Activated CD8-positive, alpha-beta T cell treated with anti-CD3 and anti-CD28 coated beads, Interleukin-2, amount 10 ng/mL, durations not matched to agents 7 days and 5 days (primary cell): ENCODE data around the gene CAPN8. TPM values are rescaled to one million over a fixed set of nuclear protein-coding genes. Genes with fewer than 3 reads are reported as not detected.

Source experiments
- ATAC-seq: fragments of 150-1000 bp; cut with Tn5 transposase; one replicate; pipeline ENCODE4 v1.10.0; 2021; ENCODE audit warnings: moderate library complexity
- CTCF ChIA-PET: fragments of 350-600 bp; sonication (Branson Sonifier 250); formaldehyde crosslinking; loops from one replicate; lab custom pipeline; 2021; ENCODE audit warnings: antibody characterized with exemption; lab: Charles Lee
- POLR2A ChIA-PET: fragments of 350-600 bp; sonication (Branson Sonifier 250); formaldehyde crosslinking; loops from one replicate; lab custom pipeline; 2021; ENCODE audit warnings: antibody characterized with exemption; lab: Charles Lee
- DNase-seq: peaks from one replicate; pipeline ENCODE4 v3.0.0-alpha.2; 2020
- H3K27ac Mint-ChIP-seq: one replicate; pipeline ENCODE4 v1.8.0; 2021; ENCODE audit warnings: mild to moderate bottlenecking, mixed read lengths
- H3K27me3 Mint-ChIP-seq: one replicate; pipeline ENCODE4 v1.8.0; 2021; ENCODE audit warnings: low read depth, mixed read lengths
- H3K36me3 Mint-ChIP-seq: one replicate; pipeline ENCODE4 v1.8.0; 2021; ENCODE audit warnings: low read depth, mixed read lengths
- H3K4me1 Mint-ChIP-seq: one replicate; pipeline ENCODE4 v1.8.0; 2021; ENCODE audit warnings: low read depth, mixed read lengths
- H3K4me3 Mint-ChIP-seq: one replicate; pipeline ENCODE4 v1.8.0; 2021; ENCODE audit warnings: mild to moderate bottlenecking, mixed read lengths
- H3K9me3 Mint-ChIP-seq: one replicate; pipeline ENCODE4 v1.8.0; 2022; ENCODE audit warnings: mixed read lengths; ENCODE audit not compliant: insufficient read depth
- total RNA-seq, 2 experiments: library from RNA; stranded (reverse); gene quantifications; one replicate each; pipeline ENCODE4 v1.2.3, GENCODE V29; 2021

CAPN8 gene
- total RNA-seq, 2 experiments from 2014 or later: 0.08 TPM; not detected in 1

DNA sequence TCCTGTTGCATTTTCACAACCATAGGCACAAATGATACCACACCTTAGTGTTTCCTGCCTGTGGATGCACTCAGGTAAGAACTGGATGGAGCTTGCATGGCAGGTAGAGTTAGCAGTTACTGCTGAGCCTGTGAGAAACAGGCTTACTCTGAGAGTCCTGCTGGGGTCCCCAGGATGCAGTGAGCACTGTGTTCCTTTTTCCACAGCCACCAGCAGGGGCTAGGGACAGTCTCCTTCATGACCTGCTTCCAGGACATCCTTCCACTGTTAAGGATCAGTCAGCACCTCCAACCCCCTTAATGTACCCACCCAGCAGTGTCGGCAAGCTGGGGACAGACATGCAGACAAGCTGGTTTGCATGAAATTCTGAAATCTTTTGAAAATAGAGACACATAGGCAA lies 16.3 kb downstream of the CAPN8 start:
- DNase-seq (no peak), ATAC-seq (no peak)
- Mint-ChIP-seq H3K9me3 (no peaks in the 10 kb centered on the region), H3K27ac (no peak overlapping the region), H3K27me3 (peaks cover 3% of the 10 kb centered on the region), H3K4me1 (no peaks in the 10 kb centered on the region), H3K36me3 (no peaks in the 10 kb centered on the region), H3K4me3 (no peak overlapping the region)
- ChIA-PET POLR2A (no interaction called here), CTCF (interaction anchor here (1.1 kb wide), 1 partner anchor 21 kb away, joined by 3 read pairs; no protein-coding TSS in a partner anchor)

GRCh38 chr1:223647249-223647648 lies 18.3 kb downstream of the CAPN8 start:
- no peak for ATAC-seq
- no peak for DNase-seq
- ChIA-PET CTCF (interaction anchor here (0.5 kb wide), 1 partner anchor 699 kb away, joined by 3 read pairs; no protein-coding TSS in a partner anchor), POLR2A (interaction anchor here (0.9 kb wide), 1 partner anchor 178 kb away, joined by 3 read pairs; no protein-coding TSS in a partner anchor)
- Mint-ChIP-seq H3K4me1 (no peaks in the 10 kb centered on the region), H3K27ac (no peak overlapping the region), H3K4me3 (no peak overlapping the region), H3K27me3 (peaks cover 2% of the 10 kb centered on the region), H3K36me3 (no peaks in the 10 kb centered on the region), H3K9me3 (no peaks in the 10 kb centered on the region)

DNA sequence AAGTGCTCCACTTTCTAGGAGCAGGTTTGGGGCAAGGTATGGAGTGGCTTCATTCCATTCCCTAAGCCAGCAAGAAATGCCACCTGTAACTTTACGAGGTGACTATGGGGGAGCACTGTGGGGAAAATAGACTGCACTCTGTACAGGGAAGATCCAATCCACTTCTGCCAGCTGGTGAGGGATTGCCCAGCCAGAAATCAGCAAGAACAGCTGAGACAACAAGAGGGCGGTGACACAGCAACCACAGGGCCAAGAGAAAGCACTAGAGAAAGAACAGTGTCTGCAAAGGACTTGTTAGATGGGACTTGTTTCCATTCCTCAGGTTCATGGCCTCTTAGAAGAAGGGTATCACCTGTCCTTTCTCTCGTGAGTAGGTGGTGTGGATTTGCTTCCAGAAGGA lies 19.6 kb downstream of the CAPN8 start:
- no peak overlapping the region for H3K27ac Mint-ChIP-seq
- H3K27me3 Mint-ChIP-seq: peaks cover 5% of the 10 kb centered on the region
- no peak for ATAC-seq
- H3K4me1 Mint-ChIP-seq: no peaks in the 10 kb centered on the region
- H3K4me3 Mint-ChIP-seq: no peak overlapping the region
- H3K36me3 Mint-ChIP-seq: no peaks in the 10 kb centered on the region
- H3K9me3 Mint-ChIP-seq: peaks cover 5% of the 10 kb centered on the region
- POLR2A ChIA-PET: no interaction called here
- CTCF ChIA-PET: no interaction called here
- DNase-seq: no peak

DNA sequence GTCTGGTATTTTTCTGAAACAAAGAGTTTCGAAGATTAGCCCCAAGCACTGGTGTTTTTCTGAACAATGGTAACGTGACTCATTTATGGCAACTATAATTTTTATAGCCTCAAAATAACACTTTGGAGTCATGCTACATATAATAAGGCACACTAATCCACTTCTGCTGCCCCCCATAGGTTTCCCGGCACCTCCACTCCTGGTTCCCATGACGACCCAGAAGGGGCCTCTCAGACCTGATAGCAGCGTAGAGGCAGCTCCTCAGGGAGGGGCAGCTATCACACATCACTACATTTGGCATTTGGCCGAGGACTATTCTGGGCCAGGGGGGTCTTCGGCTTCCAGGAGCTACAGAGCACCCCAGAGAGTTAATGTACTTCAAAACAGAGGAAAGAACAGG lies 23.3 kb downstream of the CAPN8 start:
- Mint-ChIP-seq H3K36me3 (peaks cover 13% of the 10 kb centered on the region), H3K4me3 (no peak overlapping the region), H3K27me3 (peaks cover 17% of the 10 kb centered on the region), H3K4me1 (peaks cover 12% of the 10 kb centered on the region), H3K9me3 (peaks cover 18% of the 10 kb centered on the region), H3K27ac (no peak overlapping the region)
- DNase-seq (no peak), ATAC-seq (no peak)
- ChIA-PET CTCF (no interaction called here), POLR2A (no interaction called here)

DNA sequence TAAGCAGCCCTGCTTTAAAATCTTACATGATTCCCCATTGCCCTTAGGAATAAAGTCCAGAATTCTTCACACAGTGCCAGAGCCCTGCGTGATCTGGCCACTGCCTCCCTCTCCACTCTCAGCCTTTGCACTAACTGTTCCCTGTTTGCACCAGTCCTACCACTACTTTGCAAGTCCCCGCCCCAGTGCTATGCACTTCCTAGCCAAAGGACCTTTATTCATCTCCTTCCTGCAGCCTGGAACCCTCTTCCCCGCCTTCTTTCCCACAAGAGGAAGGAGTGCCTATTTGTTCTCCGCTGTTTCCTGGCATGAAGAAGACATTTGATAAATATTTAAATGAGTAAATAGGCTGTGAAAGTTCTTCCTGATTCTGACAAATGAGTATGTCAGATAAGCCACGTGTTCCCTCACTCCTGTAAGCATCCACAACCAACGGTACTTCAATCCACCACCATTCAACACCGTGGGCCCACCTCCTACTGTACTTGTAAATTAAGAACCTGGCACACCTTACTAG lies 23.9 kb downstream of the CAPN8 start:
- no peak overlapping the region for H3K27ac Mint-ChIP-seq
- H3K9me3 Mint-ChIP-seq: peaks cover 18% of the 10 kb centered on the region
- no peak for ATAC-seq
- CTCF ChIA-PET: no interaction called here
- peaks cover 17% of the 10 kb centered on the region for H3K36me3 Mint-ChIP-seq
- H3K27me3 Mint-ChIP-seq: peaks cover 23% of the 10 kb centered on the region
- no peak overlapping the region for H3K4me3 Mint-ChIP-seq
- POLR2A ChIA-PET: no interaction called here
- H3K4me1 Mint-ChIP-seq: peaks cover 12% of the 10 kb centered on the region
- DNase-seq: no peak

DNA sequence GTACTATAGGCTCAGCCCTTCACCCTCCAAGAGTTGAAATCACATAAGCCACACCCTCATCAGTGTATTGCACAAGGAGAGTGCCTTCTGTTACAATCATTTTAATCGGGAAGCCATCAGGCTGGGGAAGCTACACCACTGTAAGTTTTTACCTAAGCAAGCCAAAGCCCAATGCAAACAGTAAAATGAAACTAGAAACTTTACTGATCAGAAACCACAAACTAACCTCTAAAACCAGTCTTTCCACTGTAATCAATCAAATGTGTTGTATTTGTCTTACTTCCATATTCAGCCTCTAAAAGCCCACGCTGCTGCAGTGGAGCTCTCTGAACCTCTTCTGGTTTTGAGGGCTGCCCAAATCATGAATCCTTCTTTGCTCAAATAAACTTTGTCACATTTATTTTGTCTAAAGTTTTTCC lies 26.2 kb downstream of the CAPN8 start:
- CTCF ChIA-PET: no interaction called here
- peak; percentile 61 for ATAC-seq
- peaks cover 12% of the 10 kb centered on the region for H3K4me1 Mint-ChIP-seq
- H3K27me3 Mint-ChIP-seq: peaks cover 27% of the 10 kb centered on the region
- H3K9me3 Mint-ChIP-seq: peaks cover 18% of the 10 kb centered on the region
- POLR2A ChIA-PET: no interaction called here
- no peak for DNase-seq
- peaks cover 17% of the 10 kb centered on the region for H3K36me3 Mint-ChIP-seq
- no peak overlapping the region for H3K4me3 Mint-ChIP-seq
- H3K27ac Mint-ChIP-seq: no peak overlapping the region

DNA sequence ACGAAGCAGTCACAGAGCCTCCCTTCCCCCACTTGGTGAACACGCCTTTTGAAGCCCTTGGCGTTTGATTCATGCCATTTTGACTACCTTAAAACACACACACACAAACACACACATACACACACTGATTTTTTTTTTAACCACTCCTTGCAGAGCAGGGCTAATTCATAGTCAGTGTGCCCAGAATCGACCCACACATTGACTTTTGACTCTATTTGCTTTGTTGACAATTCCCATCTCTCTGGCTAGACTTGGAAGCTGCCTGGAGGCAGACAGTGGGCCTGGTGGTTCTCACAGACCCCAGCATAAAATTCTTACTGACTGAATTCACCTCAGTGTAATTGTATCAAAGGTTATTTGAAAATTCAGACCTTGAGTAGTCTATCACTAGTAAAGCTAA lies 30.3 kb downstream of the CAPN8 start:
- no peak overlapping the region for H3K27ac Mint-ChIP-seq
- H3K36me3 Mint-ChIP-seq: peaks cover 11% of the 10 kb centered on the region
- no peak for DNase-seq
- no peak overlapping the region for H3K4me3 Mint-ChIP-seq
- ChIA-PET POLR2A (no interaction called here), CTCF (no interaction called here)
- peaks cover 8% of the 10 kb centered on the region for H3K9me3 Mint-ChIP-seq
- ATAC-seq: no peak
- H3K4me1 Mint-ChIP-seq: peaks cover 10% of the 10 kb centered on the region
- peaks cover 21% of the 10 kb centered on the region for H3K27me3 Mint-ChIP-seq

GRCh38 chr1:223634423-223634822 lies 31.1 kb downstream of the CAPN8 start:
- Mint-ChIP-seq H3K27me3 (peaks cover 19% of the 10 kb centered on the region), H3K4me3 (no peak overlapping the region), H3K9me3 (no peaks in the 10 kb centered on the region), H3K36me3 (peaks cover 4% of the 10 kb centered on the region), H3K27ac (no peak overlapping the region), H3K4me1 (peaks cover 3% of the 10 kb centered on the region)
- DNase-seq (no peak), ATAC-seq (no peak)
- ChIA-PET CTCF (no interaction called here), POLR2A (no interaction called here)

- no peak for ATAC-seq
- ChIA-PET POLR2A (no interaction called here), CTCF (no interaction called here)
- H3K9me3 Mint-ChIP-seq: no peaks in the 10 kb centered on the region
- H3K27ac Mint-ChIP-seq: no peak overlapping the region
- peaks cover 2% of the 10 kb centered on the region for H3K36me3 Mint-ChIP-seq
- DNase-seq: no peak
- no peaks in the 10 kb centered on the region for H3K4me1 Mint-ChIP-seq
- H3K4me3 Mint-ChIP-seq: no peak overlapping the region
- H3K27me3 Mint-ChIP-seq: peaks cover 9% of the 10 kb centered on the region
Measured at GRCh38 chr1:223631956-223632355, 33.5 kb downstream of the CAPN8 start.

- no peak for DNase-seq
- Mint-ChIP-seq H3K27ac (no peak overlapping the region), H3K4me1 (no peaks in the 10 kb centered on the region), H3K27me3 (peaks cover 7% of the 10 kb centered on the region), H3K4me3 (no peak overlapping the region), H3K9me3 (no peaks in the 10 kb centered on the region), H3K36me3 (no peaks in the 10 kb centered on the region)
- ChIA-PET CTCF (no interaction called here), POLR2A (no interaction called here)
- ATAC-seq: no peak
Measured at GRCh38 chr1:223631473-223631872, 34.0 kb downstream of the CAPN8 start.

- ChIA-PET POLR2A (no interaction called here), CTCF (interaction anchor here (1.1 to 1.5 kb wide), 2 partner anchors 12 to 55 kb away, joined by 4 read pairs; no protein-coding TSS in a partner anchor)
- H3K27ac Mint-ChIP-seq: no peak overlapping the region
- no peaks in the 10 kb centered on the region for H3K9me3 Mint-ChIP-seq
- no peak overlapping the region for H3K4me3 Mint-ChIP-seq
- H3K27me3 Mint-ChIP-seq: peaks cover 2% of the 10 kb centered on the region
- no peak for ATAC-seq
- H3K36me3 Mint-ChIP-seq: no peaks in the 10 kb centered on the region
- DNase-seq: no peak
- no peaks in the 10 kb centered on the region for H3K4me1 Mint-ChIP-seq
Measured at GRCh38 chr1:223629126-223629457, 36.4 kb downstream of the CAPN8 start.

DNA sequence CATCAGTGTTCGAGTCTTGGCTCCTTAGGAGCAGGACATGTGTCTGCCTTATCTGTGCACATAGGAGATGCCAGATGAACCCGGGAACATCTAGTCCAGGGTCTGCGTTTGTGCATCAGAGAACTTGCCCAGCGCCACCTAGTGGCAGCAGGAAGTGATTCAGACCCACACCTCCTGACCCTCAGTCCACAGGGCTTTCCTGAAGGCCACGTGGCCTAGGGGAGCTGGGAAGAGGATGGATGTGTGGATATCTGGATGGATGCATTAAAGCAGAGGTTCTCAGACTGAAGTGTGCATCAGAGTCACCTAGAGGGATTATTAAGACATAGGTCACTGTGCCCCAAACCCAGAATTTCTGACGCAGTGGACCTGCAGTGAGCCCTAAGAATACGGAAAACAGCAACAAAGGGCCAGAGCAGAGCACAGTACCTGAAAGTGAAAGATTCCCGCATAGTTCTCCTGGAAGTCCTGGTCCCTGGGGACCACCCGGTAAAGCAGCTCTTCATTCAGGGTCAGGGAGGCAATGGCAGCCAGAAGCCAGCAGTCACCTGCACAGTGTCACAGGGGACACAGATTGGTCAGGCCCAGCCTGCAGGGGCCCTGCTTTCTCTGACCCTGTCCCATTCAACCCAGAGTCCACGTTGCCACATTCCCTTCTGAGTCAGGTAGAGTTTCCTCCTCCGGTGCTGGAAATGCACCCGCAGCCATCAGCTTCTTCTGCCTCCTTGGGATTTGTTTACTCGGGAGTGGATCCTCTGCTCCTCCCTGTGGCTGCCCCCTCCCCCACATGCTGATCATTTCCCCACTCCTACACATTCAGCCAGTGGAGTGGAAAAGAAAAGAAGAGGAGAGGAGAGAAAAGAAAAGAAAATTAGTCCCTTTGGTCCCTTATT lies 37.0 kb downstream of the CAPN8 start:
- ChIA-PET POLR2A (no interaction called here), CTCF (interaction anchor here (1.1 to 1.5 kb wide), 3 partner anchors 11 to 55 kb away, joined by 3 to 4 read pairs (median 4); no protein-coding TSS in a partner anchor)
- H3K27me3 Mint-ChIP-seq: peaks cover 2% of the 10 kb centered on the region
- DNase-seq (peak; percentile 40), ATAC-seq (peak; percentile 55)
- no peak overlapping the region for H3K4me3 Mint-ChIP-seq
- no peaks in the 10 kb centered on the region for H3K9me3 Mint-ChIP-seq
- H3K4me1 Mint-ChIP-seq: no peaks in the 10 kb centered on the region
- H3K36me3 Mint-ChIP-seq: no peaks in the 10 kb centered on the region
- H3K27ac Mint-ChIP-seq: no peak overlapping the region
